GM18508 (cell line): ENCODE results near the gene RASA3.
"Not testable (repeated sequence)": the region's sequence is repeated elsewhere in the genome, so short reads cannot be mapped to it uniquely, and the experiment has no call there.

Experiments used
- ATAC-seq: cut with Tn5 transposase; IDR thresholded peaks from one replicate; pipeline ENCODE4 v1.9.1; 2021; ENCODE audit warnings: moderate number of reproducible peaks; ENCODE audit not compliant: insufficient read depth, unreplicated experiment

Gene RASA3

DNA sequence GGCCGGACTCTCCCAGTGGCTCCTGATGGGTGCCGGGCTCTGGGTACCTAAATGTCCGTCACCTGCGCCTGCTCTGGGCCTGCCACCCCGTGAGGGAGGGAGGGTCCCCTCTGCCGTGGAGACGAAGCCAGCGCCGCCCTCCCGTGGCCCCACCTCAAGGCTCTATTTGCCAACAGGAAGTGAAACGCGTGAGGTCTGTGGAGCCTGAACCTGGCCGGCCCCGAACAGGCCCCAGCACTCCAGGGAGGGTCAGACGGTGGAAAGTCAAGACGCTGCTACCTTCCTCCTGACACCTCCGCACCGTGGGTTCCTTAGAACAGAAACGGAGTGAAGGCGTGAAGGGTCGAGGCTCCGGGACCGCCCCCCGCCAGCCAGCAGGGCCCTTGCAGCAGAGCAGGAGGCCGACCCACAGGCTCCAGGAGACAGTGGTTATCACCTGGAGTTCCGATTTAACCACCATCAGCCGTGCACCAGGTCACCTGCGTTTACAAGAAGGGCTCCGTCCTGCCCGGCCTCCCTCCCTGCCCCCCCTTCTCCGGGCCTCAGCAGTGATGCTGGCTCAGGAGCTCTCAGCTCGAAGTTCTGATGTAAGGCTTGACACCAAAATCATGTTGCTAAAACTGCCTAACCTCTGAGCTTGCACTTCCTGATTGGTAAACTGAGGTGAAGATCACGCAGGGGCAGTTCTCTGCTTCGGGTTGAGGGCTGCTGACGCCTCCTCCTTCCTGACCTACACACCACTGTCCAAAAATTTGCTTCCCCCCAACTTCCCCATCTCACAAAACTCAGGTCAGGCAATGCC is 107.6 kb downstream of the RASA3 start:
- no peak for ATAC-seq

DNA sequence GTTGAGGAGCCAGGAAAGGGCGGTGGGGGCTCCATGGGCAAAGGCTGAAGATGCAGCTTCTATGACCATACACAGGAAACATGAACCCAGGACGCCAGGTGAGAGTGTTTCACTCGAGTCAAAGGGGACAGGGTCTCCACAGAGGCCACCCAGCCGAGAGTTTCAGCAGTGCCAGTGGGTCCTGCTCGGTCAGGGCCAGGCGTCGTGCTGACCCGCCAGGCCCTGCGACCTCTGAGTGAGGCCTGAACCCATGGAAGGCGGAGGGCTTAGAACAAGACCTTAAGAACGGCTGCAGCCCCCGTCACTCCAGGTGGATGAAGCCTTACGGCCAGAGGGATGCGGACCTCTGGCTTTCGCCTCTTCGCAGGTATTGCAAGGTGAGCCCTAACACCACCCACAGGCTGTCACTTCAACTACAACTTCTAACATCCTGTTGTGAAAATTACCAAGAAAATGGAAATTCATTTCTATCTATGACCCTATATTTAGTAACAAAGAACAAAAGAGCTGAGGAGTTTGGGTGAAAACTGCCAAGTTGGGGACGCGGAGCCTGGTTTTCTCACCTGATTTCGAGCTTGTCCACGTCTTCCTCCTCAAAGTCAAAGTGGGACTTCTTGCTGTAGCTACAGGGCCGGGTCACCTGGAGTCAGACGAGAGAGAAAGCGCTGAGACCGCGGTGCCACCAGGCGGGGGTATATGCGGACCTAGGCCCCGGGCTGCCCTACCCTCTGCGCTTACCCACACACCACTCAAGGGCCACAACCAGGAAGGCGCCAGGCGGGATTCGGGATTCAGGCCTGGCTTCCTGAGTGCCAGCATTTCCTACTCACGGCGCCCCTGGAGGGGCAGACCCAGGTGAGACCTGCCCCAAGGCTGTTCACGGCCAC is 108.5 kb downstream of the RASA3 start:
- ATAC-seq = no peak

DNA sequence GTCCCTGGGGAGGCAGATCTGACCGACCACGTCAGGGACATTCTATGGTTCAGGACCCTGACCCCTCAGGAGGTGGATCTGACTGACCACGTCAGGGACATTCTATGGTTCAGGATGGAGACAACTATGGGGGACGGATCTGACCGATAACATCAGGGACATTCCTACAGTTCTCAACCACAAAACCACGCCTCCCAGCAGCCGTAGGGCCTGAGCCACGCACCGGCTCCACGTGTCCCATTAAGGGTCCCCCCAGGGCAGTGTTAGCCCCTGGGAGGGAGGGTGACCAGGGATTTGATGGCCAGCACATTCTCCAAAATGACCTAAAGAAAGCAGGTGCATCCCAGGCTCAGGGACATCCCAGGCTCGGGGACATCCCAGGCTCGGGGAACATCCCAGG is 109.5 kb downstream of the RASA3 start:
- ATAC-seq = no peak

DNA sequence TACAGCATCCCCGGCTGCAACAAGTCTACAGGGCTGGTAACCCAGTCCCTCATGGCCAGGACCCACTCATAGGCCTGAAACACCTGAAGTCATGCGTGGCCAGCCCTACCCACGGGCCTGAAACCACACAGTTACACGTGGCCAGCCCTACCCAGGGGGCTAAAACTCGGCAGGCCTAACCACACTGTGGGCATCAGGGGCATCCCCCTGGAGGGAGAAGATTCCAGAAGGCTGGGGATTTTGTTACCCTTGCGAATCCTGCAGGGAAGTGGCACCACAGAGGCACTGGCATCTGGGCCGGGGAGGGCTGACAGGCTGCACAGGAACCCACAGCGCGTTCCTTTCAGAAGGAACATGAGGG is 110.1 kb downstream of the RASA3 start:
- no peak for ATAC-seq

DNA sequence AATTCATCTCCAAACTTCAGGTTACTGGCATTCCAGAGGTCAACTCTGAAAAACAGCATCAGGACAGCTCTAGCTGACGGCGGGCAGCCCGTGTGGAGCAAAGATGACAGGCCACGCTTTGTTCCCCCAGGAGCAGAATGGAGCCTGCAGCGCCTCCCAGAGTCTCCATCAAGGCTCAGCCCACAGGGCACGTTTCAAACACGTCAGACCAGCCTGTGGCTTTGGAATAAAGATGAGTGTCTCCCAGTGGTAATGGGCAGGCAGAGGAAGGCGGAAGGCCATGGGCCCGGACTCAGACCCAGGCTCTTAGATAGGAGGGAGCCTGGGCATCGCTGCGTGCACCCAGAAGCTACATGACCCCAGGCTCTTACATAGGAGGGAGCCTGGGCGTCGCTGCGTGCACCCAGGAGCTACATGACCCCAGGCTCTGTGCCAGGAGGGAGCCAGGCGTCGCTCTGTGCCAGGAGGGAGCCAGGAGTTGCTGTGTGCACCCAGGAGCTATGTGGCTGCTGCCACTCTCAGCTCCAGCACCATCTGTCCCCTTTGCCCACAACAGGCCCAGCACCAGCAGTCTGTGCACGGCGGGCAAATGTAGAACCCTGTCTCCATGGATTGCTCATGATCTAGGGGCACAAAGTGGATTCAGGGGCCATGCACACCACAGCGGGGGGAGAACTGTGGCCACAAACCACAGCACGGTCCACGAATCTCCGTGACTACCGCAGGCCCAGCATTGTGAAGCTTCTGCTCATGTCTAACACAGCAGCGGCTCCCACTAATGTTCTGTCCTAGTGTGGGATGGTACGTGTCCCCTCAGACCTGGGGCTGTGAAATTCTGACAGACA is 110.7 kb downstream of the RASA3 start:
- ATAC-seq = no peak

DNA sequence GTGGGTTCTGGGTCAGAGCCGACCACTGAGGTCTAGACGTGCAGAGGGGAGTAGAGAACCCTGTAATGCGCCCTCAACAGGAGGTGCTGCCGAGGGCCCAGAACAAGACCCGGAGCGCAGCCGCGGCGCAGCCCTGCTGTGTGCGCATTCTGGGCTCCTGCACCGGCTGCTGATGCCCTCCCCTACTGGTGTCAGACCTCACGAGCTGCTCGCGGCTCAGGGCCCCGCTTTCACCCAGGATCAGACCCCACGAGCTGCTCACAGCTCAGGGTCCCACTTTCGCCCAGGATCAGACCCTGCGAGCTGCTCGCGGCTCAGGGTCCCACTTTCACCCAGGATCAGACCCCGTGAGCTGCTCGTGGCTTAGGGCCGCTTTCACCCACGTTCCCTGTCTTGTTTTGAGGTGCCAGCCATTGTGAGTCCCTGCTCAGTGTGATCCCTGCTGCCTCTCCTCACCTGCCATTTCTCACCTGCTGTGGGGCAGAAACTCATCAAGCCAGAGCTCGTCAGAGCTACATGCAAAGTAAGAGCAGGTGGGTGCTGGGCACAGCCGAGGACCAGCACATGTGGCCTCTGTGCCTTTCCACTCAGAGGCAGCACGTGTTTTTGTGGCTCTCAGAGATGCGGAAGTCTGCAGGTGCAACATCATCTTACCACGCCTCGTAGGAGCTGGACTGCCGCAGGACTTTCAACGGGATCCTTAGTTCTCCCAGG is 111.5 kb downstream of the RASA3 start:
- no peak for ATAC-seq

DNA sequence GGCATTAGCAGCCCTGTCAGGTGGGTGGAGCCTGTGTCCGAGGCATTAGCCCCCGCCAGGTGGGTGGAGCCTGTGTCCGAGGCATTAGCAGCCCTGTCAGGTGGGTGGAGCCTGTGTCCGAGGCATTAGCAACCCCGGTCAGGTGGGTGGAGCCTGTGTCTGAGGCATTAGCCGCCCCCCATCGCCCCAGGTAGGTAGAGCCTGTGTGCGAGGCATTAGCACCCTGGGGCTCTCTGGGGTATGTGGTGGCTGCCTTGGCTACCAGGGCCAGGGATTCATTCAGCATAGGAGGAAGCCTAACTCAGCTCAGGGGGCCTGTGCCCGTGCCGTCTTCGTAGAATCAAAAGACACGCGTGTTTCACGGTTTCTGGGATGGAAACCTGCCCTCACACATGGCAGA is 112.3 kb downstream of the RASA3 start:
- not testable (repeated sequence) for ATAC-seq

DNA sequence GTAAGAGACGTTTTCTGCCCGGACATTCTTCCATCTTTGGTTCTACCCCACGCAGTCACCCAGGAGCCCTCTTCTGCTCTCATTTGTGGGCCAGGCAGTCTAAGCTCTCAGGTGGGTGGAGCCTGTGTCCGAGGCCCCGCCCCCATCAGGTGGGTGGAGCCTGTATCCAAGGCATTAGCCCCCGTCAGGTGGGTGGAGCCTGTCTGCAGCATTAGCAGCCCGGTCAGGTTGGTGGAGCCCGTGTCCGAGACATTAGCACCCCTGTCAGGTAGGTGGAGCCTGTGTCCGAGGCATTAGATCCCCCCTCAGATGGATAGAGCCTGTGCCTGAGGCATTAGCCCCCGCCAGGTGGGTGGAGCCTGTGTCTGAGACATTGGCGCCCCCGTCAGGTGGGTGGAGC is 113.1 kb downstream of the RASA3 start:
- no peak for ATAC-seq

DNA sequence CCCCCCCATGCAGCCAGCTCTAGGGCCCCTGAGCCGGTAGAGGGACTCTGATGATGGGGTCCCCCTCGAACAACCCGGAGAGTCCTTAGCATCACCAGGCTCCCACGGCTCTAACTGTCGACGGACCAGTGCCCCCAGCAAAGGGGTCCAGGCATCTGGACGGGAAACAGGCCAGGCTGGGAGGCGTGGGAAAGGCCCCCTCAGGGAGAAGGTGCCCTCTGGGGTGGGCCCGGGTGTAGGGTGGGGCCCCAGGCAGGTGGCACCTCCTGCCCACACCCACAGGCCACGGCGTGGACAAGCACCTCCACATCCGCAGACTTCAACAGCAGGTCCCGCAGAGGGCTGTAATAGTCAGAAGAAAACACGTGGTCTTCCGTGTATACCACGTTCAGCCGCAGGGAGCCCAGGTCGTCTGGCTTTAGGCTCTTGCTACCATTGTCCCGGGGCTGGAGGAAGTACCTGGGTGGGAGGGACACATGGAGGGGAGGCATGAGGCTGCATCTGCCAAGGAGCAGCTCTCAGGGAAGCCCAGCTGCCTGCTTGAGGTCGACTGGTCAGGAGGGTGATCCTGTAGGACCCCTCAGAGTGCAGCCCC is 113.9 kb downstream of the RASA3 start:
- no peak for ATAC-seq

DNA sequence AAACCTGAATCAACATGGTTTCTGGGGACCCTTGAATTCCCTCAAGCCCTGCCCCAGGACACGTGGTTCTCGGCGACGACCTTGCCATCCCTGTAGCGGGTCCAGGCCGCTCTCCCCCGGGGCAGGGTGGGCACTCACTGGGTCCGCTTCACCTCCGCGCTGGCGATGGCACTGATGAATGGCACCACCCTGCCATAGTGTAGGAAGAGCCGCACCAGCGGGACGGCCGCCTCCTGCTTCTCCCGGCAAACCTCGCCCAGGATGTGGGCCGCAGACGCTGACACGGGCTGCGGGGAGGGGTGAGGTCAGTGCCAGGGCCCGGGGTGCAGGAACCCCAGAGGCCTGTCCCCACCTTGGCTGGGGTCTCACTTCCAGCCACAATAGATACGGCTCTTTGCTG is 114.5 kb downstream of the RASA3 start:
- no peak for ATAC-seq

DNA sequence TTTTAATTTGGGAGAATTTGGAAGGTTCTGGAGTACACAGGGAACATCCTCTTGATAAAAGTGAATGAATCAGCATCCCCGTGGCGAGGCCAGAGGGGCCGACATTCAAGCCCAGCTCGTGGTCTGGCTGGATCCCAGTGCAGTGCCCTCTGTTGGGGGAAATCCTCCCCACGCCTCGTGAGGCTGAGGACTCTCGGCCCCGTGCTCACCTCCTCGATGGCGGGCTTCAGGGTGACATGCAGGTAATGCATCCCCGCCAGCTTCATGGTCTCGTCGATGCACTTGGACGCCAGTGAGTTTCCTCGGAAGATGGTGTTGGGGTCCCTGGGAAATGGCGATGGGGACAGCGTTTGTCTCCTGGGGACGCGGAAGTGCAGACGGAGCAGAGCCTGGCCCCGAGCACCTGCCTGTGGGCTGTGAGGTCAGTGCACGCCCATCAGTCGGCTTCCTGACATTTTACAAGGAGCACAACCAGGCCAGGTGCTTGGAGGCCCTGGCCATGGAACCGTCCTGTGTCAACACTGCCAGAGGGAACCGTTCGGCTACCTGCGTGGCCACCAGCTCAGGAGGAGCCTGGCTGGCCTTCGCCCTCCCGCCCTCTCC is 115.3 kb downstream of the RASA3 start:
- ATAC-seq = no peak

DNA sequence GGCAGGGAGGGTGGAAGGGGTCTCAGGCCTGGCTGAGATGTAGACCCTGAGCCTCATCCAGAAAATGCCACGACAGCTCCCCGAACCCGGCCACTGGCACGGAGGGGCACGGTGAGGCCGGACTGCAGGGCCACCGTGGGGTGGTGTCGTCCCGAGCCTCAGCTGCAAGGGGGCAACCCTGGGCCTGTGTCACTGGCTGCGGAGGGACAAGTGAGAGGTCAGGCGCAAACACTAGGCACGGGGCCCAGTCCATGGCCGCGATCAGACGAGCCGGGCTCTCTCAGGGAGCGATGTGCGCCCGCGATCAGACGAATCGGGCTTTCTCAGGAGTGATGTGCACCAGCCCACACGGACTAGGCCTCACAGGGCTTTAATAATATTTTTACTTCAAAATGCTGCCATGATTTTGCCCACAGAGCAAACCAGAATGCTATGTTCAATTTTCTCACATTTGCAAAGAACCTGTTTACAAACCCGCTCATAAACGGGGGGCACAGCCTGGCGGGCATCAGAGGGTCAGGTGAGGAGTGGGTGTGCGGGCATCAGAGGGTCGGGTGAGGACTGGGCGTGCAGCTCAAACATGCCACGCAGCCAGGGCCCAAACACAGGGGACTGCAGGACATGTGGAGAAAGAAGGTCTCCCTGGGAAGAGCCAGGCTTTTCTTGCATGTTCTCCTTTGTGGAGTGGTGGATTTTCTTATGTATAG is 115.9 kb downstream of the RASA3 start:
- no peak for ATAC-seq

DNA sequence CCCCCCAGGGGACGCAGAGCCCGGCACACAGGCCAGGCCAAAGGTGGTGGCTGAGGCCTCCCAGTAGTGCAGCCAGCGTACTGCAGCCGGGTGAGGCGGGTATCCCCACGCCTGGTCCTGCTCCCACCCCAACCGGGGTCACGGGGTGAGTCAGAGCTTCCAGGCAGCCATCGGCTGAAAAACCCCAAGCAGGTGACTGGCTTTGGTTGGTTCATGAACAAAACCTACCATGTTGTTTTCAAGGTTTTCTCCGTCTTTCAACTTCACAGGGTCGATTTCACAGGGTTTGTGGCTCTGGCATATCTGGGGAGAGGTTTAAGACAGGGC is 116.5 kb downstream of the RASA3 start:
- no peak for ATAC-seq

DNA sequence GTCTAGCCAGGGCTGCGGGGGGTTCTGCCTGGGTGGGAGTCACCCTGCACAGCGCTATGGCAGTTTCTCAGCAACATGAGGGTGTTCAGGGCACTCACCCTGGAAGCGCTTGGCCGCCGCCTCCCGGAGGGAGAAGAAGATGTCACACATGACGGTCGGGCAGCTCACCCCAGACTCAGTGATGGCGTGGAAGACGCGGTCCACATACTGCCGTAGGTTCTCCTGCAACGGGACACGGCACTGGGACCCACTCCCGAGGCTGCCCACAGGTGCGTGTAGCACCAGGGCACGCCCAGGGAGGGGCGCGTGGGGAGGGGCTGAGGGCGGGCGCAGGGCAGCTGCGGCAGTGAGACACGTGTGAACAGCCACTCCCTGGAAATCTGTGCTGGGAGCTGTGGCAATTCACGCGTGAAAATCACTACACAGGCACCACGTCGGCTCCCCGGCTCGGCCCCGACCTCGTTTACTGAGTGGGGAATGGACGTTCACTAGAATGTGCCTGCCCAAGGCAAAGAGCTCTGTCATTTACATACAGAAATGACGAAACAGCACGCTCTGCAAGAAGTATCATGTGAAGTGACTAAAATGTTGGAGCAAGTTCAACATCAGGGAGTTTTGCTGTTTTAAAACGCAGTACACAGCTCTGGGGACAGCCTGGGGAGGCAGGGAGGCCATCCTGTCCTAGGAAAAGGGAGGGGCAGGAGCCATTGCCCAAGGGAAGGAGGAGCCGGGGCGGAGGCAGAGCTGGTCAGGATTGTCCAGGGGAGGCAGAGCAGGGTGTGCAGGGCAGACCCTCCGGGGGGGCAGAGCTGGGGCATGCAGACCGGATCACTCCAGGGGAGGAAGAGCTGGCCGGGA is 117.1 kb downstream of the RASA3 start:
- ATAC-seq = no peak

DNA sequence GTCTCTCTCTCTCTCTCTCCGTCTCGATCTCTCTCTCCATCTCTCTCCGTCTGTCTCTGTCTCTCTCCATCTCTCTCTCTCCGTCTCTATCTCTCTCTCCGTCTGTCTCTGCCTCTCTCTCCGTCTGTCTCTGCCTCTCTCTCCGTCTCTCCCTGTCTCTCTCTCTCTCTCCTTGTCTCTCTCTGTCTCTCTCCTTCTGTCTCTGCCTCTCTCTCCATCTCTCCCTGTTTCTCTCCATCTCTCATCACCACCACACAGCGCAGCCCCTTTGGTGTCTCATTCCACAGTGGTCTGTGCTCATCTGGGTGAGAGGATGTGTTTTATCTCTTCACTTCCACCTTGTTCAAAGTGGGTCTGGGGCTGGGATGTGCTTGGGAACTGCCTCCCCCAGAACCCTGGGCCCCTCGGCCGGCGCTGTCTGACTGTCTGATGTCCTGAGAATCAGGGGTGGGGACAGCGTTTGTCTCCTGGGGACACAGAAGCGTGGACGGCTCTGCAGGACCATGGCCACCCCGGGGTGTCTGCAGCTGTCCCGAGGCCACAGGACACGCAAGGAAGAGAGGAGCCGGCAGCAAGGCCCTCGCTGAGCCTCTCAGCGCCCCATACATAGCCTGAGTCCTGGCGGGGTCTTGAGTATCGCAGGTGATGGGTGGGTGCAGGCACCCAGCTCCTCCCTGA is 118.3 kb downstream of the RASA3 start:
- no peak for ATAC-seq

DNA sequence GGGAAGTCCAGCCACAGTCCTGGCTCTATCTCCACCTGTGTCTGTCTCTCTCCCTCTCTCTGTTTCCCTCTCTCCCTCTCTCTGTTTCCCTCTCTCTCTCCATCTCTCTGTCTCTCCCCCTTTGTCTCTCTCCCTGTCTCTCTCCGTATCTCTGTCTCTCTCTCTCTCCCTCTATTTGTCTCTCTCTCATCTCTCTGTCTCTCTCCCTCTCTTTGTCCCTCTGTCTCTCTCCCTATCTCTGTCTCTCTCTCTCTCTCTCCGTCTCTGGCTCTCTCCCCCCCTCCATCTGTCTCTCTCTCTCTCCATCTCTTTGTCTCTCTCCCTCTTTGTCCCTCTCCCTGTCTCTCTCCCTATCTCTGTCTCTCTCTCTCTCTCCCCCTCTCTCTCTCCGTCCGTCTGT is 119.1 kb downstream of the RASA3 start:
- no peak for ATAC-seq

DNA sequence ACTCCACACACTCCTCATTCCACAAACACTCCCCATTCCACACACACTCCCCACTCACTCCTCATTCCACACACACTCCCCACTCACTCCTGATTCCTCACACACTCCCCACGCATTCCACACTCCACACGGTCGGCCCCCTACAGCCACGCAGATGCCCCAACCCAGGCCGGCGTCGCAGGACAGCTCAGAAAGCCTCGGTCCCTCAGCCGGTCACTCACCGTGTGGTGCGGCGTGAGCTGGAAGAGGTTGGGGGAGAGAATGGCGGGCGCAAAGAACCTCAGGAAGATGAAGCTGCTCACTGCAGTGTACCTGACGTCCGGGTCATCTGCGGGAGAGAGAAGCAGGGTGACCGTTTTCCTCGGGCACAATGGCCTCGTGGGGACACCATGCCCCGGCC is 119.5 kb downstream of the RASA3 start:
- no peak for ATAC-seq
